Measurements from ENCODE around the gene EHBP1. TPM values are rescaled to one million over a fixed set of nuclear protein-coding genes. Genes with fewer than 3 reads are reported as not detected.

Gene EHBP1
- total RNA-seq, 2 donors from 2014 or later: 34.6 to 49.8 TPM

GRCh38 chr2:62908145-62908544, 202.6 kb downstream of the EHBP1 start:
- 88% methylated on average over 1 of the region's 1 CpG; no CpG with 5 or more reads in 1 of the 2 experiments for WGBS, 2 experiments (ENCODE audit: insufficient coverage in 1 of 2, insufficient read length in 1 of 2)
- no peaks in the 10 kb centered on the region for H3K4me1 ChIP-seq (ENCODE audit: control insufficient read depth, insufficient read depth, low read length)
- no peak overlapping the region for H3K4me3 ChIP-seq (ENCODE audit: low read length)
- H3K36me3 Mint-ChIP-seq (ENCODE audit: low read depth): no peaks in the 10 kb centered on the region
- H3K27me3 Mint-ChIP-seq (ENCODE audit: insufficient read depth): no peaks in the 10 kb centered on the region
- no peaks in the 10 kb centered on the region for H3K4me1 Mint-ChIP-seq
- H3K36me3 ChIP-seq (ENCODE audit: control insufficient read depth, insufficient read depth, low read length): no peaks in the 10 kb centered on the region
- H3K9me3 ChIP-seq (ENCODE audit: control insufficient read depth, low read length): no peaks in the 10 kb centered on the region
- no peak overlapping the region for H3K27ac ChIP-seq (ENCODE audit: low read depth, low read length)
- H3K27me3 ChIP-seq (ENCODE audit: control insufficient read depth, insufficient read depth, low read length, poor library complexity, severe bottlenecking): no peaks in the 10 kb centered on the region
- H3K27ac Mint-ChIP-seq: no peak overlapping the region
- no peak overlapping the region for H3K4me3 Mint-ChIP-seq
- TF ChIP-seq CTCF (conservative IDR thresholded peaks at IDR 0.05): no peak
- H3K9ac ChIP-seq (ENCODE audit: extremely low read depth, low read length, poor library complexity, severe bottlenecking): no peak overlapping the region
- no peaks in the 10 kb centered on the region for H3K9me3 Mint-ChIP-seq
- DNase-seq: no peak

- no peak for DNase-seq
- TF ChIP-seq CTCF (conservative IDR thresholded peaks at IDR 0.05): no peak
- H3K4me3 ChIP-seq (ENCODE audit: low read length): no peak overlapping the region
- Mint-ChIP-seq H3K27ac (no peak overlapping the region), H3K9me3 (no peaks in the 10 kb centered on the region), H3K4me1 (no peaks in the 10 kb centered on the region), H3K36me3 (ENCODE audit: low read depth) (no peaks in the 10 kb centered on the region), H3K27me3 (ENCODE audit: insufficient read depth) (no peaks in the 10 kb centered on the region), H3K4me3 (no peak overlapping the region)
- H3K36me3 ChIP-seq (ENCODE audit: control insufficient read depth, insufficient read depth, low read length): no peaks in the 10 kb centered on the region
- no peak overlapping the region for H3K9ac ChIP-seq (ENCODE audit: extremely low read depth, low read length, poor library complexity, severe bottlenecking)
- no peak overlapping the region for H3K27ac ChIP-seq (ENCODE audit: low read depth, low read length)
- H3K27me3 ChIP-seq (ENCODE audit: control insufficient read depth, insufficient read depth, low read length, poor library complexity, severe bottlenecking): no peaks in the 10 kb centered on the region
- H3K4me1 ChIP-seq (ENCODE audit: control insufficient read depth, insufficient read depth, low read length): no peaks in the 10 kb centered on the region
- H3K9me3 ChIP-seq (ENCODE audit: control insufficient read depth, low read length): no peaks in the 10 kb centered on the region
Measured at GRCh38 chr2:62913311-62913710, 207.8 kb downstream of the EHBP1 start.

- Mint-ChIP-seq H3K36me3 (ENCODE audit: low read depth) (peaks cover 23% of the 10 kb centered on the region), H3K27me3 (ENCODE audit: insufficient read depth) (no peaks in the 10 kb centered on the region), H3K27ac (no peak overlapping the region), H3K4me3 (no peak overlapping the region), H3K4me1 (no peaks in the 10 kb centered on the region), H3K9me3 (peaks cover 10% of the 10 kb centered on the region)
- WGBS, 2 experiments (ENCODE audit: insufficient coverage in 1 of 2, insufficient read length in 1 of 2): 86 to 100% methylated on average over 1 to 2 of the region's 2 CpGs
- Histone ChIP-seq H3K4me3 (ENCODE audit: low read length) (no peak overlapping the region), H3K27me3 (ENCODE audit: control insufficient read depth, insufficient read depth, low read length, poor library complexity, severe bottlenecking) (no peaks in the 10 kb centered on the region), H3K4me1 (ENCODE audit: control insufficient read depth, insufficient read depth, low read length) (no peaks in the 10 kb centered on the region), H3K27ac (ENCODE audit: low read depth, low read length) (no peak overlapping the region), H3K36me3 (ENCODE audit: control insufficient read depth, insufficient read depth, low read length) (no peaks in the 10 kb centered on the region), H3K9ac (ENCODE audit: extremely low read depth, low read length, poor library complexity, severe bottlenecking) (no peak overlapping the region), H3K9me3 (ENCODE audit: control insufficient read depth, low read length) (peaks cover 6% of the 10 kb centered on the region)
- no peak for DNase-seq
- no peak for TF ChIP-seq CTCF (conservative IDR thresholded peaks at IDR 0.05)
Measured at GRCh38 chr2:62919041-62919440, 213.5 kb downstream of the EHBP1 start.

Measured in endodermal cell (in vitro differentiated cells).